Measurements from ENCODE around the gene DEFB132.

Gene DEFB132

DNA sequence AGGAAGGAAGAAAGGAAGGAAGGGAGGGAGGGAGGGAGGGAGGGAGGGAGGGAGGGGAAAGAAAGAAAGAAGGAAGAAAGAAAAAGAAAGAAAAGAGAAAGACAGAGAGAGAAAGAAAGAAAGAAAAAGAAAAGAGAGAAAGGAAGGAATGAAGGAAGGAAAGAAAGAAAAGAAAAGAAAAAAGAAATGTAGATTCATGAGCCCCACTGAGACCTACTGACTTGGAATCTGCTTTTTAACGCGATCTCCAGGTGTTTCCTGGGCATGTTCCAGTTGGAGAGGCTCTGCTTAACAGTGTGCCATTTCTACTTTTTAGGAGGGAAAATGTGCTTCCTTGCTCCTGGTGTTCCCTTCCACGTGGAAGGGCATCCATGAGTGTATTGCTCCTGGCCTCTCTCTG lies 16.4 kb downstream of the DEFB132 start:
- H3K4me3 ChIP-seq (ENCODE audit: low read length): no peak overlapping the region
- TF ChIP-seq, protein P1, sequence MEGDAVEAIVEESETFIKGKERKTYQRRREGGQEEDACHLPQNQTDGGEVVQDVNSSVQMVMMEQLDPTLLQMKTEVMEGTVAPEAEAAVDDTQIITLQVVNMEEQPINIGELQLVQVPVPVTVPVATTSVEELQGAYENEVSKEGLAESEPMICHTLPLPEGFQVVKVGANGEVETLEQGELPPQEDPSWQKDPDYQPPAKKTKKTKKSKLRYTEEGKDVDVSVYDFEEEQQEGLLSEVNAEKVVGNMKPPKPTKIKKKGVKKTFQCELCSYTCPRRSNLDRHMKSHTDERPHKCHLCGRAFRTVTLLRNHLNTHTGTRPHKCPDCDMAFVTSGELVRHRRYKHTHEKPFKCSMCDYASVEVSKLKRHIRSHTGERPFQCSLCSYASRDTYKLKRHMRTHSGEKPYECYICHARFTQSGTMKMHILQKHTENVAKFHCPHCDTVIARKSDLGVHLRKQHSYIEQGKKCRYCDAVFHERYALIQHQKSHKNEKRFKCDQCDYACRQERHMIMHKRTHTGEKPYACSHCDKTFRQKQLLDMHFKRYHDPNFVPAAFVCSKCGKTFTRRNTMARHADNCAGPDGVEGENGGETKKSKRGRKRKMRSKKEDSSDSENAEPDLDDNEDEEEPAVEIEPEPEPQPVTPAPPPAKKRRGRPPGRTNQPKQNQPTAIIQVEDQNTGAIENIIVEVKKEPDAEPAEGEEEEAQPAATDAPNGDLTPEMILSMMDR (conservative IDR thresholded peaks at IDR 0.05; ENCODE audit: low read depth, low read length): no peak
- no peak for DNase-seq (ENCODE audit: low read depth)

DNA sequence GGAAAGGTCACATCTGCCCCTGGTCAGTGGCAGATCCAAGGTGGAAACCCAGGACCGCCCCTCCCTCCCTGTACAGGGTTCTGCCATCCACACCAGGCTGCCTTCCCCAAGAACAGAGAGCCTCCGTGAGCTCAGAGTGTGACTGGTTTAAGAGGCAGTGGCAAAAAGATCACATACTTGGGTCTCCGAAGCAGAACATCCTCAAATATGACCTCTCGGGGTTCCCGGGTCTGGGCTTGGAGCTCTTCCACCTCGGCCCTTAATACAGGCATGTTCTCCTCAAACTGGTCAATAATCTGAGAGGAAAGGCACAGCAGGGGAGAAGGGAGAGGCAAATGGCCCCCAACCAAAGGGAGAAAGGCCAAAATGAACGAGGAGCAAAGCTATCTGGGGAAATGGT lies 18.3 kb downstream of the DEFB132 start:
- TF ChIP-seq, protein P1 (conservative IDR thresholded peaks at IDR 0.05; ENCODE audit: low read depth, low read length): no peak
- no peak overlapping the region for H3K4me3 ChIP-seq (ENCODE audit: low read length)
- DNase-seq (ENCODE audit: low read depth): no peak

DNA sequence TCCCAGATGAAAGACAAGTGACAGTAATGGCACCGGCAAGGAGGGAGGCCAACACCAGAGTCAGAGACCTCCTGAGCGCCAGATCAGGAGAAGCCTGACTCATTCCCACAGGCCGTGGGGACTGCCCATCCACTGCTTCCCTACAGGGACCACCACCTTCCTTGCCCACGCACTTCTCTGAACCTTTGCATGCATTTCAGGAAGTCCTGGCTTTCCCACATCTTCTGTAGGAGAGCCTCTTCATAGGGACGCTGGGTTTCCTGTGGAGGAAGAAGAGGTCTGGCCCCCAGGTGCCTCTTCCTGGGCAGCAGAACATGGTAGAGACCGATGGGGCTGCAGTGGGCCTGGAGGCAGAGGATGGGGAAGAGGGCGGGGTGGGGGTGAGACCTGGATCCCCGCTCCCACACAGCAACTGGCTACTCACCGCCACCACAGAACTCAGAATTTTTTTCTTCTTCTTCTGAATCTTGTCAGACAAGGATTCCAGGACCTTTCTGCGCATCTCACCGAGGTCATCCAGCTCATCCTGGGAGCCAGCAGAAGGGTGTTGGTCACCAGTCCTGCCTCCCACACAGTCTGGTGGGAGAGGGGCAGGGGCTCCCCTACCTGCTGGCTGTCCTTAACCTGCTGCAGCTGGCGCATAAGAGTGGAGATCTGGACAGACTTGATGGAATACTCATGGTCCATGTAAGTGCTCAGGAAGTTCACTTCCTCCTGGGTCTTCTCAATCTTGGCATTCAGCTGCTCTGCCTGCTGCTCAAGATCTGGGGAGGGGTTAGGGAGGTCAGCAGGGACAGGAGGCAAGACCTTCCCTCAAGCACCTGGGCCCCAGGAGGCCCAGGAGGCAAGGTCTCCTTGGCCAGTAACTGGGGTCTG lies 19.3 kb downstream of the DEFB132 start:
- H3K4me3 ChIP-seq (ENCODE audit: low read length): no peak overlapping the region
- TF ChIP-seq, protein P1 (conservative IDR thresholded peaks at IDR 0.05; ENCODE audit: low read depth, low read length): no peak
- no peak for DNase-seq (ENCODE audit: low read depth)

DNA sequence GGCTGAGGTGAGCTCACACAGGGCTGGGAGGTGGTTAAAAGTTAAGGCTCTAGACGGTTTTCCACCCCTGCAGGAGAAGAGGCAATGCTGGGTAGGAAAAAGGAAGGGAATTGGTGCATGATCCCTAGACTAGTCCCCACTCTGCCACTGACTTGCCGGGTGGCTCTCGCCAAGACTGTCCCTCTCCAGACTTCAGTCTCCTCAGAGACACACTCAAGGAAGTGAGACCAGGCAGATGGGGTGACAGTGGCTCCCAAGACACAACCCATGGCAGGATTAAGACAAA lies 19.9 kb downstream of the DEFB132 start:
- DNase-seq (ENCODE audit: low read depth): no peak
- H3K4me3 ChIP-seq (ENCODE audit: low read length): no peak overlapping the region

DNA sequence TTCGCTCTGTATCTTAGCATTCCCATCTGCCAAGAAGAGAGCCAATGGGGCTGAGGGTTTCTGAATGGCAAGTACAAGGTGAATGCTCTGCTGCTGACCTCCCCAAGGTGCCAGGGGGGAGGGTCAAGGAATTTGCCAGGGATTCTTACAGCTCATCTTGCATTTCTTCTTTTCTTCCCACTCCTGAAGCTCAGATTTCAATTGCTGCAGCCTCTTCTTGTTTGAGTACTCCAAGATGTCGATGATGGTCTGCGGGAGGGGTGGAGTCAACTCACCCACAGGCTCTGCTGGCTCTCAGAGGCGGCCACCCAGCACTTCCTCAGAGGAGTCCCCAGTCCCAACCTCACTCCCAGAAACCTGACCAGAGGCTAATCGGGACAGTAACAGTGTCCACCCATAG lies 20.7 kb downstream of the DEFB132 start:
- H3K4me3 ChIP-seq (ENCODE audit: low read length): no peak overlapping the region
- no peak for DNase-seq (ENCODE audit: low read depth)
- TF ChIP-seq, protein P1 (conservative IDR thresholded peaks at IDR 0.05; ENCODE audit: low read depth, low read length): no peak

More for the DNA sequence above, 19.9 kb downstream of the DEFB132 start:
- TF ChIP-seq, protein P1 (conservative IDR thresholded peaks at IDR 0.05; ENCODE audit: low read depth, low read length): no peak

DNA sequence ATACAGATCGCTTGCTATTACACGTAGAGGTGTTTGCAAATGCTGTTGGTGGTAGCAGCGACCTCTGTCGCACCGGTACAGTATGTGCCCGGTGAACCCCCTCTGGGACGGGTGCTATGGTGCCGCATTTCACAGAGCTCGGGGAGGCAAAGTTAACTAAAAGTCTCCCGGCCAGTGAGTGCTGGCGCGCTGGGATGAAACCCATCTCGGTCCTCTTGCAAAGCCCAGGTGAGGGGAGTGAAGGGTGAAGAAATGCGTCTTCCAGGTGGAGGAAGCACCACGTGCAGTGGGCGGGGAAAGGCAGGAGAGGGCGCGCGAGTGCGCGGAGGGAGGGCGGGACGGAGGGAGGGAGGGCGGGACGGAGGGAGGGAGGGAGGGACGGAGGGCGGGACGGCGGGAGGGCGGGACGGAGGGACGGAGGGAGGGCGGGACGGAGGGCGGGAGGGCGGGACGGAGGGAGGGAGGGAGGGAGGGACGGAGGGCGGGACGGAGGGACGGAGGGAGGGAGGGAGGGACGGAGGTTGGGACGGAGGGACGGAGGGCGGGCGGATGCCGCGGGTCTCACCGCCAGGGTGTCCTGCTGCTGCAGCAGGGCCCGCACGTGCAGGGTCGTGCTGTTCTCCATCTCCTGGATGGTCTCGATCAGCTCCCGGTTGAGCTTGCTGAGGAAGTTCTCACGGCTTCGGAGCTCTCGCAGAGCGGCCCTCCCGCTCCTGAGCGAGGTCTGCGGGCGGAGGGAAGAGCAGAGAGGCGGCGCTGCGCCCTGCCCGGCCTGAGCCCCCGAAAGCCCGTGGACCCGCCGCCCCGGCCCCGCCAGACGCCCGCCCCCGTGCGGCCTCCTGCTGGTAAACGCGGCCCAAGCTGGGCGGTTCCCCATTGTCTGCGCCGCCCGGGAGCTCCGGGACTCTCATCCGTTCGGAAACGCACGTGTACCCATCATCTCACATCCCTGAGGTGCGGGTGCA lies 21.4 kb downstream of the DEFB132 start:
- no peak overlapping the region for H3K4me3 ChIP-seq (ENCODE audit: low read length)
- no peak for DNase-seq (ENCODE audit: low read depth)
- TF ChIP-seq, protein P1 (conservative IDR thresholded peaks at IDR 0.05; ENCODE audit: low read depth, low read length): no peak
